GM12801 (cell line): ENCODE data around the gene C1orf116.

Source experiments
- TF ChIP-seq, protein P1 (sequence below): IDR thresholded peaks from one replicate; pipeline ENCODE4 v1.5.1; 2011; ENCODE audit warnings: control low read depth; ENCODE audit not compliant: insufficient read length; ENCODE audit errors: extremely low read depth

Gene C1orf116

GRCh38 chr1:206969090-206969489, 63.5 kb downstream of the C1orf116 start:
- TF ChIP-seq, protein P1, sequence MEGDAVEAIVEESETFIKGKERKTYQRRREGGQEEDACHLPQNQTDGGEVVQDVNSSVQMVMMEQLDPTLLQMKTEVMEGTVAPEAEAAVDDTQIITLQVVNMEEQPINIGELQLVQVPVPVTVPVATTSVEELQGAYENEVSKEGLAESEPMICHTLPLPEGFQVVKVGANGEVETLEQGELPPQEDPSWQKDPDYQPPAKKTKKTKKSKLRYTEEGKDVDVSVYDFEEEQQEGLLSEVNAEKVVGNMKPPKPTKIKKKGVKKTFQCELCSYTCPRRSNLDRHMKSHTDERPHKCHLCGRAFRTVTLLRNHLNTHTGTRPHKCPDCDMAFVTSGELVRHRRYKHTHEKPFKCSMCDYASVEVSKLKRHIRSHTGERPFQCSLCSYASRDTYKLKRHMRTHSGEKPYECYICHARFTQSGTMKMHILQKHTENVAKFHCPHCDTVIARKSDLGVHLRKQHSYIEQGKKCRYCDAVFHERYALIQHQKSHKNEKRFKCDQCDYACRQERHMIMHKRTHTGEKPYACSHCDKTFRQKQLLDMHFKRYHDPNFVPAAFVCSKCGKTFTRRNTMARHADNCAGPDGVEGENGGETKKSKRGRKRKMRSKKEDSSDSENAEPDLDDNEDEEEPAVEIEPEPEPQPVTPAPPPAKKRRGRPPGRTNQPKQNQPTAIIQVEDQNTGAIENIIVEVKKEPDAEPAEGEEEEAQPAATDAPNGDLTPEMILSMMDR: no peak
